Measurements from ENCODE around the gene DCAF11.

- TF ChIP-seq CTCF (IDR thresholded peaks at IDR 0.05) (no peak), POLR2AphosphoS5 (IDR thresholded peaks at IDR 0.05) (no peak), EP300 (IDR thresholded peaks at IDR 0.05) (no peak), POLR2A (IDR thresholded peaks at IDR 0.05) (no peak)
Measured at GRCh38 chr14:24164518-24164991, 50.0 kb downstream of the DCAF11 start.

Measured in upper lobe of left lung (tissue), 4 donors.